ENCODE data around the gene TMEM119. TPM values are rescaled to one million over a fixed set of nuclear protein-coding genes. Genes with fewer than 3 reads are reported as not detected.
"Not testable (repeated sequence)": the region's sequence is repeated elsewhere in the genome, so short reads cannot be mapped to it uniquely, and the experiment has no call there.

TMEM119 gene
- total RNA-seq, 1 donor from 2014 or later = 31.1 TPM

- ATAC-seq = peak; percentile 11
- no peak for DNase-seq (ENCODE audit: low spot score)
- intact Hi-C loops (cut with DNase I) = no loop called here
Observed at GRCh38 chr12:108561852-108562347, 36.0 kb downstream of the TMEM119 start.

GRCh38 chr12:108560752-108561719 is 36.8 kb downstream of the TMEM119 start, which contains the start of gene SART3:
TSS of gene SART3 (minus strand) at chr12:108561173. CDS start at chr12:108561154, 19 bp downstream.
- ATAC-seq = peak; percentile 84
- intact Hi-C loops (cut with DNase I) = no loop called here
- peak; percentile 86 for DNase-seq (ENCODE audit: low spot score)

- no peak for ATAC-seq
- intact Hi-C loops (cut with DNase I) = no loop called here
- no peak for DNase-seq (ENCODE audit: low spot score)
Observed at GRCh38 chr12:108560321-108560721, 37.6 kb downstream of the TMEM119 start.

GRCh38 chr12:108559748-108560147 is 38.1 kb downstream of the TMEM119 start:
- ATAC-seq (no peak), DNase-seq (ENCODE audit: low spot score) (no peak)
- intact Hi-C loops (cut with DNase I) = no loop called here

- ATAC-seq = no peak
- intact Hi-C loops (cut with DNase I) = no loop called here
- no peak for DNase-seq (ENCODE audit: low spot score)
Observed at GRCh38 chr12:108559007-108559655, 38.8 kb downstream of the TMEM119 start.

- ATAC-seq; DNase-seq (ENCODE audit: low spot score); intact Hi-C loops (cut with DNase I): not testable (repeated sequence)
Observed at GRCh38 chr12:108555383-108555782, 42.5 kb downstream of the TMEM119 start.

- ATAC-seq (no peak), DNase-seq (ENCODE audit: low spot score) (no peak)
- intact Hi-C loops (cut with DNase I) = no loop called here
Observed at GRCh38 chr12:108553799-108554198, 44.1 kb downstream of the TMEM119 start.

- intact Hi-C loops (cut with DNase I) = no loop called here
- ATAC-seq = no peak
- DNase-seq (ENCODE audit: low spot score) = no peak
Observed at GRCh38 chr12:108551535-108551934, 46.3 kb downstream of the TMEM119 start.

GRCh38 chr12:108548954-108549521 is 48.8 kb downstream of the TMEM119 start:
- no peak for DNase-seq (ENCODE audit: low spot score)
- ATAC-seq = no peak
- intact Hi-C loops (cut with DNase I) = no loop called here

- no peak for ATAC-seq
Observed at GRCh38 chr12:108547686-108548085, 50.2 kb downstream of the TMEM119 start.

GRCh38 chr12:108543652-108544051 is 54.2 kb downstream of the TMEM119 start:
- DNase-seq (ENCODE audit: low spot score) = no peak
- intact Hi-C loops (cut with DNase I) = no loop called here
- no peak for ATAC-seq

More at GRCh38 chr12:108547686-108548085, 50.2 kb downstream of the TMEM119 start:
- intact Hi-C loops (cut with DNase I) = no loop called here
- DNase-seq (ENCODE audit: low spot score) = peak; percentile 33

- DNase-seq (ENCODE audit: low spot score) = no peak
- intact Hi-C loops (cut with DNase I) = no loop called here
- ATAC-seq = no peak
Observed at GRCh38 chr12:108542320-108542719, 55.6 kb downstream of the TMEM119 start.

Small RNA genes within 50 kb of the gene (microRNA-seq; reads per million reads assigned to microRNA genes)
- gene MIR4496 = not detected

Other genes starting within 250 kb of the TMEM119 start
- 8.2 TPM for gene FICD, start 82.8 kb downstream of the TMEM119 start, total RNA-seq
- 56.4 TPM for gene SART3, start 36.9 kb downstream of the TMEM119 start, total RNA-seq
- gene ISCU, start 35.5 kb downstream of the TMEM119 start, total RNA-seq = 132 TPM
- gene SELPLG, start 35.8 kb upstream of the TMEM119 start, total RNA-seq = 12.3 TPM
- 194 TPM for gene CORO1C, start 133.4 kb upstream of the TMEM119 start, total RNA-seq

Measured in sciatic nerve (tissue), 2 donors.